GM13977 (cell line): ENCODE data around the gene ADK.

Experiments used
- DNase-seq: peaks from one replicate; pipeline ENCODE4 v3.0.0; 2012; ENCODE audit warnings: low spot score
- in situ Hi-C: fragments of 300-500 bp; cut with MboI; formaldehyde crosslinking; loops from one replicate; pipeline ENCODE4 v1.12.0; 2022; ENCODE audit warnings: low sequenced_read_pairs, low pct_unique_long_range_greater_than_20kb, mixed read lengths, inconsistent platforms; ENCODE audit not compliant: unreplicated experiment
- TF ChIP-seq, protein P1 (sequence below): IDR thresholded peaks from 2 replicates; pipeline ENCODE4 v1.5.1; 2012; ENCODE audit warnings: mild to moderate bottlenecking, control low read depth; ENCODE audit not compliant: insufficient read depth; ENCODE audit errors: extremely low read depth, missing control alignments

Gene ADK

DNA sequence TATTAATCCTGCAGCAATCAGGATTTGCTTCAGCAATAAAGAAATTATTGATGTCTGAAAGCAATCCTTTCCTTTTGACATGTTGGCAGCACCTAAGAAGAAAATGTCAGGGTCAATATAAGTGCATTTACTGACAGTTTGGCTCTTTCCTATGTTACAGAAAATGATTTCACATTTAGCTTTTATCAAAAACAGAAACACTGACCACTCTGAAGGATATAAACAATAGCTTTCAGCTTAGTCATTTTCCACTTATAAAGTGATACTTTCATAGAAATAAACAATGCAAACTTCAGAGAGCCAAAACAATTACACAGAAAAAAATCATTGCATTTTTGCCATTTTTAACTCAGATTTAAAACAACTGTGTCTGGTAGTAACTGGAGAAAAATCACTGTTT is 349.8 kb downstream of the ADK start:
- TF ChIP-seq, protein P1, sequence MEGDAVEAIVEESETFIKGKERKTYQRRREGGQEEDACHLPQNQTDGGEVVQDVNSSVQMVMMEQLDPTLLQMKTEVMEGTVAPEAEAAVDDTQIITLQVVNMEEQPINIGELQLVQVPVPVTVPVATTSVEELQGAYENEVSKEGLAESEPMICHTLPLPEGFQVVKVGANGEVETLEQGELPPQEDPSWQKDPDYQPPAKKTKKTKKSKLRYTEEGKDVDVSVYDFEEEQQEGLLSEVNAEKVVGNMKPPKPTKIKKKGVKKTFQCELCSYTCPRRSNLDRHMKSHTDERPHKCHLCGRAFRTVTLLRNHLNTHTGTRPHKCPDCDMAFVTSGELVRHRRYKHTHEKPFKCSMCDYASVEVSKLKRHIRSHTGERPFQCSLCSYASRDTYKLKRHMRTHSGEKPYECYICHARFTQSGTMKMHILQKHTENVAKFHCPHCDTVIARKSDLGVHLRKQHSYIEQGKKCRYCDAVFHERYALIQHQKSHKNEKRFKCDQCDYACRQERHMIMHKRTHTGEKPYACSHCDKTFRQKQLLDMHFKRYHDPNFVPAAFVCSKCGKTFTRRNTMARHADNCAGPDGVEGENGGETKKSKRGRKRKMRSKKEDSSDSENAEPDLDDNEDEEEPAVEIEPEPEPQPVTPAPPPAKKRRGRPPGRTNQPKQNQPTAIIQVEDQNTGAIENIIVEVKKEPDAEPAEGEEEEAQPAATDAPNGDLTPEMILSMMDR, result no peak
- in situ Hi-C loops, result no loop called here
- no peak for DNase-seq

DNA sequence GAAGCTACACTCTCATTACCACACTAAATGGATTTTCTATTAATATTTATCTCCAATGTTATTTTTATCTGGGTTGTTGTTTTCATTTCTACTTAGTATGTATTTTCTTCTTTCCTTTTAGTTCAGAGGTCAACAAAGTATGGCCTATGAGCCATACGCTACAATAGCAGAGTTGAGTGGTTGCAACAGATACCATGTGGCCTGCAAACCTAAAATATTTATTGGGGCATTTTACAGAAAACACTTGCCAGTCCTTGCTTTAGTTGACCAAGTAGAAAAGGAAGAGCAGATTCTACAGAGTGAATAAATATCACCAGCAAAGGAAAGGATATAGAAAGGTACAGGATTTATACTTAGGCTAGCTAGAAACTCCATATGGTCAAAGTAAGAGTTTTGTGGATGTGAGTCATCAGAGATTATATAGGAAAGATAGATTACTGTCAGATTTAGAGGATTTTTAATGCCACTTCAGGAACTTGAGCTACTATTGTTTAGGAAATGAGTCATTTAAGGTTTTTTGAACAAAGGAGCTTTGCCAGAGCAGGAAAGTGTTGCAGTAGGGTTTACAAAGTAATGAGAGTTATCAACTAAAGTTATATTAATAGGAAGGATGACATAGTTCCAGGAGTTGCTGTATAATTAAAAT is 352.1 kb downstream of the ADK start:
- in situ Hi-C loops, result no loop called here
- no peak for DNase-seq
- TF ChIP-seq, protein P1, result no peak

DNA sequence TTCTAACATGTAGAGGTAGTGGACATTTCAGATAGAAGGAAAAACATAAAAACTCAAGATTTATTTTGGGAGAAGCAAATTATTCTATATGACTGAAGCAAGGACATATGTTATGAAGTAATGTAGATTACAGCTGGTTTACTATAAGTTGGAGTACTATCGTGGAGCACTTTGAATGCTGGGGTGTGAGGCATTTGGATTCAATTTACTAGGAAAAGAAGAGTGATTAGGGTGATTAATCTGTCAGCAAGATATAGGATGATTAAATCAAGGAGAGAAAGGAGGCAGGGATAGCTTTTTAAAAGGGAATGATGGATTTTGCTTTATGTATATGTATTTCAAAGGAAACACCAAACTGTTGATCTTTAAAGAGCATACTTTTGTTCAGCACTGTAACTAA is 356.9 kb downstream of the ADK start:
- in situ Hi-C loops, result no loop called here
- TF ChIP-seq, protein P1, result no peak
- DNase-seq, result no peak

DNA sequence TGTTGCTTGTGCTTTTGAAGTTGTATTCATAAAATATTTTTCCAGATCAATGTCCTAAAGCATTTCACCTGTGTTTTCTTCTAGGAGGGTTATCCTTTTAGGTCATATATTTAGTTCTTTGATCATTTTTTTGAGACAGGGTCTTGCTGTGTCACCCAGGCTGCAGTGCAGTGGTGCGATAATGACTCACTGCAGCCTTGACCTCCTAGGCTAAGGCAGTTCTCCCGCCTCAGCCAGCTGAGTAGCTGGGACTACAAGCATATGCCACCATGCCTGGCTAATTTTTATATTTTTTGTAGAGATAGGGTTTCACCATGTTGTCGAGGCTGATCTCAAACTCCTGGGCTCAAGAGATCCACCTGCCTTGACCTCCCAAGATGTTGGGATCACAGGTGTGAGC is 359.6 kb downstream of the ADK start:
- in situ Hi-C loops, result no loop called here
- no peak for DNase-seq
- TF ChIP-seq, protein P1, result no peak

DNA sequence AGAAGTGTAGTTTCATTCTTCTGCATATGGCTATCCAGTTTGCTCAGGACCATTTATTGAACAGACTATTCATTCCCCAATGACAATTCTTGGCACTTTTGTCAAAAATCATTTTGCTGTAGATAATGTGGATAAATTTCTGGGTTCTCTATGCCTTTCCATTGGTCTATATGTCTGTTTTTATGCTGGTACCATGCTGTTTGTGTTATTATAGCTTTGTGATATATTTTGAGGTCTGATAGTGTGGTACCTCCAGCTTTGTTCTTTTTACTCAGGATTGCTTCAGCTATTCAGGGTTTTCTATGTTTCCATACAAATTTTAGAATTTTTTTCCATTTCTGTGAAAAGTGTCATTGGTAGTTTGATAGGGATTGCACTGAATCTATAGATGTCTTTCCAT is 360.0 kb downstream of the ADK start:
- in situ Hi-C loops, result no loop called here
- TF ChIP-seq, protein P1, result no peak
- no peak for DNase-seq

DNA sequence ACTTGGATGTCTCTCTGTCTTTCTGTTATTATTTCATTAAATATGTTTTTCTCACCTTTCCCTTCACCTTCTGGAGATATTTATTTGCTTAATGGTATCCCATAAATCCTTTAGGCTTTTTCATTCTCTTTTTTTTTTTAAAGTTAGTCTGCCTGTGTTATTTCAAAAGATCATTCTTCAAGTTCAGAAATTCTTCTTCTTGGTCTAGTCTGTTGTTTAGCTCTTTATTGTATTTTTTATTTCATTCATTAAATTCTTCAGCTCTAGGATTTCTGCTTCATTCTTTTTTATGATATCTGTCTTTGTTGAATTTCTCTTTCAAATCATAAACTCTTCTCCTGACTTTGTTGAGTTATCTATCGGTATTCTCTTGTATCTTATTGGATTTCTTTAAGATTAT is 363.3 kb downstream of the ADK start:
- in situ Hi-C loops, result no loop called here
- TF ChIP-seq, protein P1, result no peak
- no peak for DNase-seq
